ENCODE measurements around the gene SLBP. TPM values are rescaled to one million over a fixed set of nuclear protein-coding genes. Genes with fewer than 3 reads are reported as not detected.

SLBP gene
- total and polyA plus RNA-seq, 10 of the 15 experiments (the other 5 are each of a cell fraction or from before 2014, with no cell fraction given): 94.4 to 278 (median 158) TPM

DNA sequence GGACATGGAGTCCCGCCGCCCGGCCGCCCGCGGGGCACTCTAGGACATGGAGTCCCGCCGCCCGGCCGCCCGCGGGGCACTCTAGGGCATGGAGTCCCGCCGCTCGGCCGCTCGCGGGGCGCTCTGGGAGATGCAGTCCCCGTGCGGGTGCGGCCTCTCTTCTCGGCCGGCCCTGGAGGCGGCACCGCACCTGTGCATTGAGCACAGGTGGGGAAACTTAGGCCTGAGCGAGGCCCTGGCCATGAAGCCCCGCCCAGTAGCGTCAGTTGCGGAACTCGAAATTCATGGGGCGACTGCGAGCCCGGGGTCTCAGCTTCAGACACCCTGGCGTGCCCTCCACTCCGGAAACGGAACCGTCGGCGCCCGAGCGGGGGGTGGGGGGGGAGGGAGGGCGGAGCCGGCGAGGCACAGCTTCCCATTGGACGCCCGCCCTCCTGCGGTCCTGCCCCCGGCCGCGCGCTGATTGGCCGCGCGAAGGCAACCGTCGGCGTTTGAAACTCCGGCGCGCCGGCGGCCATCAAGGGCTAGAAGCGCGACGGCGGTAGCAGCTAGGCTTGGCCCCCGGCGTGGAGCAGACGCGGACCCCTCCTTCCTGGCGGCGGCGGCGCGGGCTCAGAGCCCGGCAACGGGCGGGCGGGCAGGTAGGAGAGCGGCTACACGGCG is 9.0 kb upstream of the SLBP start, which contains the start of the genes TACC3 and TMEM129 (continued):
- TF ChIP-seq, protein P1, sequence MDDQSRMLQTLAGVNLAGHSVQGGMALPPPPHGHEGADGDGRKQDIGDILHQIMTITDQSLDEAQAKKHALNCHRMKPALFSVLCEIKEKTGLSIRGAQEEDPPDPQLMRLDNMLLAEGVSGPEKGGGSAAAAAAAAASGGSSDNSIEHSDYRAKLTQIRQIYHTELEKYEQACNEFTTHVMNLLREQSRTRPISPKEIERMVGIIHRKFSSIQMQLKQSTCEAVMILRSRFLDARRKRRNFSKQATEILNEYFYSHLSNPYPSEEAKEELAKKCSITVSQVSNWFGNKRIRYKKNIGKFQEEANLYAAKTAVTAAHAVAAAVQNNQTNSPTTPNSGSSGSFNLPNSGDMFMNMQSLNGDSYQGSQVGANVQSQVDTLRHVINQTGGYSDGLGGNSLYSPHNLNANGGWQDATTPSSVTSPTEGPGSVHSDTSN (IDR thresholded peaks at IDR 0.05; ENCODE audit: insufficient replicate concordance, low read depth, low read length): no peak
- TF ChIP-seq, protein P2, sequence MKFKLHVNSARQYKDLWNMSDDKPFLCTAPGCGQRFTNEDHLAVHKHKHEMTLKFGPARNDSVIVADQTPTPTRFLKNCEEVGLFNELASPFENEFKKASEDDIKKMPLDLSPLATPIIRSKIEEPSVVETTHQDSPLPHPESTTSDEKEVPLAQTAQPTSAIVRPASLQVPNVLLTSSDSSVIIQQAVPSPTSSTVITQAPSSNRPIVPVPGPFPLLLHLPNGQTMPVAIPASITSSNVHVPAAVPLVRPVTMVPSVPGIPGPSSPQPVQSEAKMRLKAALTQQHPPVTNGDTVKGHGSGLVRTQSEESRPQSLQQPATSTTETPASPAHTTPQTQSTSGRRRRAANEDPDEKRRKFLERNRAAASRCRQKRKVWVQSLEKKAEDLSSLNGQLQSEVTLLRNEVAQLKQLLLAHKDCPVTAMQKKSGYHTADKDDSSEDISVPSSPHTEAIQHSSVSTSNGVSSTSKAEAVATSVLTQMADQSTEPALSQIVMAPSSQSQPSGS (IDR thresholded peaks at IDR 0.05; ENCODE audit: low read length): no peak
- no peak for TF ChIP-seq HDGF (IDR thresholded peaks at IDR 0.05)
- TF ChIP-seq HCFC1 (IDR thresholded peaks at IDR 0.05; ENCODE audit: low read length): peak; percentile 82
- no peak for TF ChIP-seq CEBPB (IDR thresholded peaks at IDR 0.05; ENCODE audit: borderline replicate concordance in 1 of 2, low read depth in 2 of 2, low read length in 2 of 2)
- no peak for TF ChIP-seq RAD51 (IDR thresholded peaks at IDR 0.05)
- TF ChIP-seq, protein P3, sequence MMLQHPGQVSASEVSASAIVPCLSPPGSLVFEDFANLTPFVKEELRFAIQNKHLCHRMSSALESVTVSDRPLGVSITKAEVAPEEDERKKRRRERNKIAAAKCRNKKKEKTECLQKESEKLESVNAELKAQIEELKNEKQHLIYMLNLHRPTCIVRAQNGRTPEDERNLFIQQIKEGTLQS (IDR thresholded peaks at IDR 0.05; ENCODE audit: borderline replicate concordance, extremely low read depth, low read depth, low read length): no peak
- TF ChIP-seq CBX3 (IDR thresholded peaks at IDR 0.05; ENCODE audit: borderline replicate concordance, low read depth): no peak
- peak; percentile 11; the same call in 1 of the 2 replicates for TF ChIP-seq PAX5 (IDR thresholded peaks at IDR 0.05; ENCODE audit: borderline replicate concordance, low read depth, low read length)
- no peak for TF ChIP-seq KDM1A (IDR thresholded peaks at IDR 0.05; ENCODE audit: borderline replicate concordance)
- TF ChIP-seq RFX5 (IDR thresholded peaks at IDR 0.05; ENCODE audit: low read depth, low read length): no peak
- no peak for TF ChIP-seq BCL11A (IDR thresholded peaks at IDR 0.05; ENCODE audit: low read depth, low read length)
- TF ChIP-seq, protein P4, sequence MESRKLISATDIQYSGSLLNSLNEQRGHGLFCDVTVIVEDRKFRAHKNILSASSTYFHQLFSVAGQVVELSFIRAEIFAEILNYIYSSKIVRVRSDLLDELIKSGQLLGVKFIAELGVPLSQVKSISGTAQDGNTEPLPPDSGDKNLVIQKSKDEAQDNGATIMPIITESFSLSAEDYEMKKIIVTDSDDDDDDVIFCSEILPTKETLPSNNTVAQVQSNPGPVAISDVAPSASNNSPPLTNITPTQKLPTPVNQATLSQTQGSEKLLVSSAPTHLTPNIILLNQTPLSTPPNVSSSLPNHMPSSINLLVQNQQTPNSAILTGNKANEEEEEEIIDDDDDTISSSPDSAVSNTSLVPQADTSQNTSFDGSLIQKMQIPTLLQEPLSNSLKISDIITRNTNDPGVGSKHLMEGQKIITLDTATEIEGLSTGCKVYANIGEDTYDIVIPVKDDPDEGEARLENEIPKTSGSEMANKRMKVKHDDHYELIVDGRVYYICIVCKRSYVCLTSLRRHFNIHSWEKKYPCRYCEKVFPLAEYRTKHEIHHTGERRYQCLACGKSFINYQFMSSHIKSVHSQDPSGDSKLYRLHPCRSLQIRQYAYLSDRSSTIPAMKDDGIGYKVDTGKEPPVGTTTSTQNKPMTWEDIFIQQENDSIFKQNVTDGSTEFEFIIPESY (IDR thresholded peaks at IDR 0.05): no peak
- TF ChIP-seq MTA2 (IDR thresholded peaks at IDR 0.05; ENCODE audit: low read depth): peak; percentile 59
- TF ChIP-seq ESRRA (IDR thresholded peaks at IDR 0.05; ENCODE audit: low read length): no peak
- TF ChIP-seq, protein P5, sequence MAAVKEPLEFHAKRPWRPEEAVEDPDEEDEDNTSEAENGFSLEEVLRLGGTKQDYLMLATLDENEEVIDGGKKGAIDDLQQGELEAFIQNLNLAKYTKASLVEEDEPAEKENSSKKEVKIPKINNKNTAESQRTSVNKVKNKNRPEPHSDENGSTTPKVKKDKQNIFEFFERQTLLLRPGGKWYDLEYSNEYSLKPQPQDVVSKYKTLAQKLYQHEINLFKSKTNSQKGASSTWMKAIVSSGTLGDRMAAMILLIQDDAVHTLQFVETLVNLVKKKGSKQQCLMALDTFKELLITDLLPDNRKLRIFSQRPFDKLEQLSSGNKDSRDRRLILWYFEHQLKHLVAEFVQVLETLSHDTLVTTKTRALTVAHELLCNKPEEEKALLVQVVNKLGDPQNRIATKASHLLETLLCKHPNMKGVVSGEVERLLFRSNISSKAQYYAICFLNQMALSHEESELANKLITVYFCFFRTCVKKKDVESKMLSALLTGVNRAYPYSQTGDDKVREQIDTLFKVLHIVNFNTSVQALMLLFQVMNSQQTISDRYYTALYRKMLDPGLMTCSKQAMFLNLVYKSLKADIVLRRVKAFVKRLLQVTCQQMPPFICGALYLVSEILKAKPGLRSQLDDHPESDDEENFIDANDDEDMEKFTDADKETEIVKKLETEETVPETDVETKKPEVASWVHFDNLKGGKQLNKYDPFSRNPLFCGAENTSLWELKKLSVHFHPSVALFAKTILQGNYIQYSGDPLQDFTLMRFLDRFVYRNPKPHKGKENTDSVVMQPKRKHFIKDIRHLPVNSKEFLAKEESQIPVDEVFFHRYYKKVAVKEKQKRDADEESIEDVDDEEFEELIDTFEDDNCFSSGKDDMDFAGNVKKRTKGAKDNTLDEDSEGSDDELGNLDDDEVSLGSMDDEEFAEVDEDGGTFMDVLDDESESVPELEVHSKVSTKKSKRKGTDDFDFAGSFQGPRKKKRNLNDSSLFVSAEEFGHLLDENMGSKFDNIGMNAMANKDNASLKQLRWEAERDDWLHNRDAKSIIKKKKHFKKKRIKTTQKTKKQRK (IDR thresholded peaks at IDR 0.05; ENCODE audit: low read depth, low read length): no peak
- TF ChIP-seq RBBP5 (conservative IDR thresholded peaks at IDR 0.05): no peak
- TF ChIP-seq, protein P6, sequence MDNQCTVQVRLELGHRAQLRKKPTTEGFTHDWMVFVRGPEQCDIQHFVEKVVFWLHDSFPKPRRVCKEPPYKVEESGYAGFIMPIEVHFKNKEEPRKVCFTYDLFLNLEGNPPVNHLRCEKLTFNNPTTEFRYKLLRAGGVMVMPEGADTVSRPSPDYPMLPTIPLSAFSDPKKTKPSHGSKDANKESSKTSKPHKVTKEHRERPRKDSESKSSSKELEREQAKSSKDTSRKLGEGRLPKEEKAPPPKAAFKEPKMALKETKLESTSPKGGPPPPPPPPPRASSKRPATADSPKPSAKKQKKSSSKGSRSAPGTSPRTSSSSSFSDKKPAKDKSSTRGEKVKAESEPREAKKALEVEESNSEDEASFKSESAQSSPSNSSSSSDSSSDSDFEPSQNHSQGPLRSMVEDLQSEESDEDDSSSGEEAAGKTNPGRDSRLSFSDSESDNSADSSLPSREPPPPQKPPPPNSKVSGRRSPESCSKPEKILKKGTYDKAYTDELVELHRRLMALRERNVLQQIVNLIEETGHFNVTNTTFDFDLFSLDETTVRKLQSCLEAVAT (IDR thresholded peaks at IDR 0.05): no peak
- TF ChIP-seq TBL1XR1 (IDR thresholded peaks at IDR 0.05; ENCODE audit: low read depth, low read length): 0 out of 2 replicates have a peak, but pooled peaks have one; percentile 38
- no peak for TF ChIP-seq CHD4 (IDR thresholded peaks at IDR 0.05)

Measured in GM12878 (cell line).